Germinal center (tissue), 1 donor: ENCODE measurements around the gene GLMN.

Experiments used
- DNase-seq: peaks from one replicate; pipeline ENCODE4 v3.0.0; 2012; ENCODE audit warnings: mixed read lengths, low spot score

Gene GLMN, protein sequence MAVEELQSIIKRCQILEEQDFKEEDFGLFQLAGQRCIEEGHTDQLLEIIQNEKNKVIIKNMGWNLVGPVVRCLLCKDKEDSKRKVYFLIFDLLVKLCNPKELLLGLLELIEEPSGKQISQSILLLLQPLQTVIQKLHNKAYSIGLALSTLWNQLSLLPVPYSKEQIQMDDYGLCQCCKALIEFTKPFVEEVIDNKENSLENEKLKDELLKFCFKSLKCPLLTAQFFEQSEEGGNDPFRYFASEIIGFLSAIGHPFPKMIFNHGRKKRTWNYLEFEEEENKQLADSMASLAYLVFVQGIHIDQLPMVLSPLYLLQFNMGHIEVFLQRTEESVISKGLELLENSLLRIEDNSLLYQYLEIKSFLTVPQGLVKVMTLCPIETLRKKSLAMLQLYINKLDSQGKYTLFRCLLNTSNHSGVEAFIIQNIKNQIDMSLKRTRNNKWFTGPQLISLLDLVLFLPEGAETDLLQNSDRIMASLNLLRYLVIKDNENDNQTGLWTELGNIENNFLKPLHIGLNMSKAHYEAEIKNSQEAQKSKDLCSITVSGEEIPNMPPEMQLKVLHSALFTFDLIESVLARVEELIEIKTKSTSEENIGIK

GRCh38 chr1:92298573-92299476, at the start of gene GLMN, which contains the start of gene RPAP2:
Gene GLMN, minus strand, starts transcription at chr1:92298987. Its CDS starts 988 bp downstream, at chr1:92297999.
Gene RPAP2, plus strand, starts transcription at chr1:92299059. Its CDS starts 15 bp downstream, at chr1:92299074.
- DNase-seq, result peak; percentile 85

GRCh38 chr1:92346866-92347640, 48.3 kb upstream of the GLMN start:
- DNase-seq, result no peak

DNA sequence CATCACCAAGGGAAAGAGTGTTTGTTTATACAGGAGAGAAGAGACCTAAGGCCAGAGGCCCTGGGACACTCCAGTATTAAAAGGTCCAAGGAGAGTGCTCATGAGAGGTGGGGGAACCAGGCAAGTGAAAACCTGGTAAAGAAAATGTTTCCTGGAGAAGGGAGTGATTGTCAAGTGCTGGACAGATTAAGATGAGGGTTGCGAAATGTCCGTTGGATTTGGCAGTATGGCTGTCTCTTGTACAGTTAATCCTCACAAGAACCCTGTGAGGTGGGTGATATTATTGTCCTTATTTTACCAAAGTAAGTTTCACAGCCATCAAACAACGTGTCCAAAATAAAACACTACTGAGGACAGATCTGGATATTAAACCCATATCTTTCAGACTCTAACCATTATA, 44.3 kb upstream of the GLMN start:
- no peak for DNase-seq

- no peak for DNase-seq
These were observed 43.6 kb upstream of the GLMN start for GRCh38 chr1:92342401-92342800.

GRCh38 chr1:92340154-92340553, 41.4 kb upstream of the GLMN start:
- no peak for DNase-seq

DNA sequence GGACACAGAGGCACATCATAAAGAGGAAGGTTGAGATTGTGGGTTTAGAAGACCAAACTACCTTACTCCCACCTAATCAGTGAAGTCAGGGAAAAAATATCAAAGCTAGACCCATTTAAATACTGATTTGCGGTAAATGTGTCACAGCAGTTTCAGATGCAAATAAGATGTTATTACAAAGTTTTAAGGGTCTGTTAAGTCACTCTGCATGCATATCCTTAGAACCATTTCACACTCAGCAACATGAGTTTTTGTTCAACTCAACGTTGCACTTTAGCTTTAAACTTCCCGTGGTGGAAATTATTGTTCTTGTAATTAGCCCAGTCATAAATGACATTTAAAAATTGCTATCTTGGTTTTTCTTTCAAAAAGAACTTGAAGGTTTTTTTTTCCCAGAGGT, 34.9 kb upstream of the GLMN start:
- no peak for DNase-seq

DNA sequence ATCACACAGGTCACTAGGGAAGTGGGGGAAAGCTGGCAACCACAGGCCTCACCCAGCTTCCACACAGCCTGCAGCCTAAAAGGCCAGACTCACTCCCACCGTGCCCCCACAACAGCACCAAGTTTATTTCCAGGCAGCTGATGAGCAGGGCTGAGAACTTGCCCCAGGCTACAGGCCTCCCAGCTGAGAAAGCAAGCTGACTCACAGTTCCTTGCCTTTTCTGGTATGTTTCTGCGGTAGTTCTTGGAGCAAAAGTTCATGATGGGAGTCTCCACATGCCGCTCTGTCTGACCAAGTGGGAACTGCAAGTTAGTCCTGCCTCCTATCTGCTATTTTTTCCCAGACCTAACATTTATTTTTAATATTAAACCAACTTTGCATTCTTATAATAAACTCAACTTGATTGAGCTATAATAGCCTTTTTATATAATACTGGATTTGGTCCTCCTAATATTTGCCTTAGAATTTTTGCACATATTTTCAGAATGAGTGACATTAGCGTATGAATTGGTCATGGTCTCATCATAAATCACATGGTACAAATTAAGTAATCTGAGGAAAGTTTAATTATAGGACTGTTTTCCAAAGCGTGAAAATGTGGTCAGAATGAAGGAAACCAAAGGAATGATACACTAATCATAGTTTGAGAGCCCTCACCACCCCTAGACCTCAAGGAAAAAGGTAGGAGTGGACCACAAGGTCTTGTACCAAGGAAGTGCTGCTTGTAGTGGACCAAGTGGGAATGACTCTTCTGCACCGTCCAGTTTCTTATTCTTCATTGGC, 30.8 kb upstream of the GLMN start:
- DNase-seq, result no peak

- no peak for DNase-seq
These were observed 29.0 kb upstream of the GLMN start for GRCh38 chr1:92327794-92328193.

- DNase-seq, result no peak
These were observed 27.9 kb upstream of the GLMN start for GRCh38 chr1:92326681-92327080.

GRCh38 chr1:92324784-92325183, 26.0 kb upstream of the GLMN start:
- DNase-seq, result no peak

GRCh38 chr1:92323473-92324453, 25.0 kb upstream of the GLMN start:
- DNase-seq, result no peak

GRCh38 chr1:92317836-92318493, 19.2 kb upstream of the GLMN start:
- DNase-seq, result no peak

DNA sequence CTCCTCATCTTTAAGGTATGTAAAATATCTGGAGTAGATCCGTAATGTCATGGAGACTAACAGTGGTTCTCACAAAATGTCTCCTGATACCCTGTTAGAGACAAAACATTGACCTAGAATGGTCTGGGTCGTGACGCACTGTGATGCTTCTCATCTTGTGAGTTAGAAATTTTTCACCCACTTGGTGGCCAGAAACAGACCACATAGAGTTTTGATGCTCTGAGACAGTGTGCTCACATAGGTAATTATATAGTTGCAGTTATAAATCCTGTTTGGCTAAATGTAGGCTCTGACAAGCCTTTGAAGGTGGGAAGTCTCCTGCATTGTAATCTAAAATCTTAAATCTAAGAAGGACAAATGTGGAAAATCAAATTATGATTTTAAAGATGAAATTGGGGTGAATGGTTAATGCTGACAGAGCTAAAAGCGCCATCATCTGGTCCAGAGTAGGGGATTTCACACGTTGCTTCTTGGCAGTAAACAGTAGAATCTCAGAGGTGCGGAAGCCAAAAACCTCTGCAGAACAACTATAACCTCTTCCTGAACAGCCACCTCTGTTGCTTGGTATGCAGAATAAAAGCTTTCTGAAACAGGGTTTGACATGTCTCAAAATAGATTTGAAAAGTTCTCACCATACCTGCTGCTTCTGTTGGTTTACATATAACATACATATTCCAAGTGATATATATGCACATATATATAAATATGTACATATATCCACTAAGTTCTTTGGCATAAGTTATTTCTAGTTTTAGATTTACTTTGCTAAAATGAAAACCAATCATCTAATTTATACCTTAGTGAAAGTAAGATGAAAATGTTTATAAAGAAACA, 17.2 kb upstream of the GLMN start:
- no peak for DNase-seq

DNA sequence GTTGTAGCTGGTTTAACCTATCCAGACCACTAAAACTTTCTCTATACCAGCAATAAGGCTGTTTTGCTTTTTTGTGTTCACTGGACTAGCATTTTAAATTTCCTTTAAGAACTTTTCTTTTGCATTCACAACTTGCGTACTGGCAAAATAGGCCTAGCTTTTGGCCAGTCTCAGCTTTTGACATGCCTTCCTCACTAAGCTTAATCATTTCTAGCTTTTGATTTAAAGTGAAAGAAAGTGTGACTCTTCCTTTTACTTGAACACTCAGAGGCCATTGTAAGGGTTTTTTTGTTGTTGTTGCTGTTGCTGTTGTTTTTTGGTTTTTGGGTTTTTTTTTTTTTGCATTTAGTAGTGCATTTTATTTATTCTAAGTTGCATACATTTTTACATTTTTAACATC, 15.2 kb upstream of the GLMN start:
- no peak for DNase-seq

- DNase-seq, result peak; percentile 31
These were observed 11.4 kb upstream of the GLMN start for GRCh38 chr1:92310185-92310597.

- no peak for DNase-seq
These were observed 9.2 kb upstream of the GLMN start for GRCh38 chr1:92307980-92308379.

- no peak for DNase-seq
These were observed 7.2 kb upstream of the GLMN start for GRCh38 chr1:92306020-92306419.

GRCh38 chr1:92301021-92301420, 2.2 kb upstream of the GLMN start:
- DNase-seq, result no peak
